Suprapubic skin (tissue), 4 donors: ENCODE measurements around the gene SLC9A9. TPM values are rescaled to one million over a fixed set of nuclear protein-coding genes. Genes with fewer than 3 reads are reported as not detected.

ENCODE experiments used
- DNase-seq, 2 donors: peaks; one replicate each; pipeline ENCODE4 v3.0.0-alpha.2; 2019; ENCODE audit warnings: low spot score in 2 of 2
- H3K27ac ChIP-seq: fragments of 200-600 bp; sonication (generic); one replicate; pipeline ENCODE4 v1.5.1; 2019
- H3K27me3 ChIP-seq: fragments of 200-600 bp; sonication (generic); one replicate; pipeline ENCODE4 v1.5.1; 2019
- H3K36me3 ChIP-seq: fragments of 200-600 bp; sonication (generic); one replicate; pipeline ENCODE4 v1.5.1; 2019
- H3K4me1 ChIP-seq: fragments of 200-600 bp; sonication (generic); one replicate; pipeline ENCODE4 v1.5.1; 2019
- H3K4me3 ChIP-seq: fragments of 200-600 bp; sonication (generic); one replicate; pipeline ENCODE4 v1.5.1; 2019; ENCODE audit warnings: mild to moderate bottlenecking
- H3K9me3 ChIP-seq: fragments of 200-600 bp; sonication (generic); one replicate; pipeline ENCODE4 v1.5.1; 2019
- CTCF ChIP-seq, 2 donors: fragments of 200-600 bp in 1 of 2; fragments of 450-650 bp in 1 of 2; sonication (generic) in 1 of 2; IDR thresholded peaks; one replicate each; pipeline ENCODE4 v1.5.1; 2016 to 2019; ENCODE audit warnings: antibody characterized with exemption in 2 of 2, mild to moderate bottlenecking in 1 of 2, moderate library complexity in 1 of 2
- EP300 ChIP-seq: sonication (generic); formaldehyde crosslinking; IDR thresholded peaks from one replicate; pipeline ENCODE4 v1.6.1; 2017; ENCODE audit warnings: antibody characterized with exemption
- POLR2A ChIP-seq, 2 donors: fragments of 450-650 bp; IDR thresholded peaks; one replicate each; pipeline ENCODE4 v1.6.1; 2017; ENCODE audit warnings: antibody characterized with exemption in 2 of 2, mild to moderate bottlenecking in 2 of 2, moderate library complexity in 2 of 2
- POLR2AphosphoS5 ChIP-seq, 3 donors: sonication (generic); formaldehyde crosslinking; IDR thresholded peaks; one replicate each; pipeline ENCODE4 v1.6.1; 2017; ENCODE audit warnings: antibody characterized with exemption in 3 of 3
- WGBS: methylation state at CpG from one replicate; pipeline ENCODE4 v1.1.5; 2018; 5-methylcytosine and 5-hydroxymethylcytosine counted together
- total RNA-seq, 4 donors: library from RNA; depleted of rRNA; stranded (reverse); fragments of >200 nt; gene quantifications; one replicate each; pipeline ENCODE4 v1.1.0, GENCODE V29; 2016

Gene SLC9A9
- total RNA-seq, 4 donors from 2014 or later, result 16.6 to 51.0 (median 30.0) TPM

GRCh38 chr3:143351354-143351753 is 496.9 kb downstream of the SLC9A9 start:
- DNase-seq, result no peak
- TF ChIP-seq POLR2A (IDR thresholded peaks at IDR 0.05), result no peak
- TF ChIP-seq EP300, result no peak
- TF ChIP-seq POLR2AphosphoS5 (IDR thresholded peaks at IDR 0.05), result no peak
- TF ChIP-seq CTCF (IDR thresholded peaks at IDR 0.05), result no peak
- Histone ChIP-seq H3K9me3 (no peaks in the 10 kb centered on the region), H3K27ac (no peak overlapping the region), H3K4me3 (no peak overlapping the region), H3K36me3 (no peaks in the 10 kb centered on the region), H3K4me1 (no peaks in the 10 kb centered on the region), H3K27me3 (no peaks in the 10 kb centered on the region)
- 68% methylated on average over 2 of the region's 2 CpGs for WGBS

GRCh38 chr3:143349455-143349854 is 498.8 kb downstream of the SLC9A9 start:
- no peaks in the 10 kb centered on the region for H3K36me3 ChIP-seq
- DNase-seq, result no peak
- no peak overlapping the region for H3K27ac ChIP-seq
- no peak for TF ChIP-seq POLR2AphosphoS5 (IDR thresholded peaks at IDR 0.05)
- no peak for TF ChIP-seq CTCF (IDR thresholded peaks at IDR 0.05)
- TF ChIP-seq POLR2A (IDR thresholded peaks at IDR 0.05), result no peak
- no peak for TF ChIP-seq EP300
- 82% methylated on average over 2 of the region's 2 CpGs for WGBS
- H3K9me3 ChIP-seq, result no peaks in the 10 kb centered on the region
- no peak overlapping the region for H3K4me3 ChIP-seq
- H3K4me1 ChIP-seq, result no peaks in the 10 kb centered on the region
- H3K27me3 ChIP-seq, result no peaks in the 10 kb centered on the region

- TF ChIP-seq POLR2AphosphoS5 (IDR thresholded peaks at IDR 0.05), result no peak
- TF ChIP-seq EP300, result no peak
- no peak for TF ChIP-seq CTCF (IDR thresholded peaks at IDR 0.05)
- no peak for TF ChIP-seq POLR2A (IDR thresholded peaks at IDR 0.05)
- H3K9me3 ChIP-seq, result no peaks in the 10 kb centered on the region
- H3K4me1 ChIP-seq, result no peaks in the 10 kb centered on the region
- H3K27me3 ChIP-seq, result no peaks in the 10 kb centered on the region
- no peak overlapping the region for H3K4me3 ChIP-seq
- H3K27ac ChIP-seq, result no peak overlapping the region
- 89% methylated on average over 5 of the region's 5 CpGs for WGBS
- no peaks in the 10 kb centered on the region for H3K36me3 ChIP-seq
- no peak for DNase-seq
Measured at GRCh38 chr3:143348486-143349327, 499.6 kb downstream of the SLC9A9 start.

GRCh38 chr3:143344516-143345165 is 503.6 kb downstream of the SLC9A9 start:
- Histone ChIP-seq H3K4me1 (no peaks in the 10 kb centered on the region), H3K27me3 (no peaks in the 10 kb centered on the region), H3K27ac (peak overlapping the region; percentile 10), H3K9me3 (no peaks in the 10 kb centered on the region), H3K36me3 (no peaks in the 10 kb centered on the region), H3K4me3 (no peak overlapping the region)
- no peak for DNase-seq
- 81% methylated on average over 1 of the region's 1 CpG for WGBS
- no peak for TF ChIP-seq POLR2AphosphoS5 (IDR thresholded peaks at IDR 0.05)
- no peak for TF ChIP-seq EP300
- TF ChIP-seq POLR2A (IDR thresholded peaks at IDR 0.05), result no peak
- no peak for TF ChIP-seq CTCF (IDR thresholded peaks at IDR 0.05)

- H3K36me3 ChIP-seq, result no peaks in the 10 kb centered on the region
- WGBS, result 73% methylated on average over 1 of the region's 1 CpG
Measured at GRCh38 chr3:143343944-143344343, 504.3 kb downstream of the SLC9A9 start.

More at GRCh38 chr3:143343944-143344343, 504.3 kb downstream of the SLC9A9 start:
- no peak for DNase-seq
- Histone ChIP-seq H3K4me3 (no peak overlapping the region), H3K27ac (peak overlapping the region; percentile 10), H3K9me3 (no peaks in the 10 kb centered on the region), H3K27me3 (no peaks in the 10 kb centered on the region), H3K4me1 (no peaks in the 10 kb centered on the region)
- TF ChIP-seq POLR2AphosphoS5 (IDR thresholded peaks at IDR 0.05) (no peak), POLR2A (IDR thresholded peaks at IDR 0.05) (no peak), EP300 (no peak), CTCF (IDR thresholded peaks at IDR 0.05) (no peak)
